ENCODE measurements around the gene PPP1R3G. TPM values are rescaled to one million over a fixed set of nuclear protein-coding genes. Genes with fewer than 3 reads are reported as not detected.

PPP1R3G gene
- total RNA-seq, 1 donor from 2014 or later, result 0.39 TPM

DNA sequence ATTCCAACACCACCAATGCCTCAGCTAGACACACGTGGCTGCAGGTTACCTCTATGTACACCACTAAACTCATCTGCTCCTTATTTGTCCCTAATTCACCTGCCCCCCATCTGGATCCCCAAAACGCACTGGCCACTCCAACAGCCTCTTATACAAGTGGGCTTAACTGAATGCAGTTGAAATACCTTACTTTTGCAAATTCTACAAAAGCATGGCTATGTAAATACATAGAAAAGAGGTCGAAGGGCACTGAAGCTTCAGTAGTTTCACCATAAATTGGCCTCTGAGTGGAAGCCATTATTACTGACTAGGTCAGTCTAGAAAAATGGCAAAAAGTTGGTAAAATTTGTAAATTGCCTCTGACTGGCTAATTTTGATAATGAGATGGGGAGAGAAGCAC is 11.1 kb upstream of the PPP1R3G start:
- Mint-ChIP-seq H3K9me3 (ENCODE audit: unreplicated experiment) (peaks cover 3% of the 10 kb centered on the region), H3K27ac (ENCODE audit: unreplicated experiment) (no peak overlapping the region), H3K36me3 (ENCODE audit: low read depth, unreplicated experiment) (no peaks in the 10 kb centered on the region), H3K4me1 (ENCODE audit: low read depth, unreplicated experiment) (no peaks in the 10 kb centered on the region), H3K27me3 (ENCODE audit: low read depth, unreplicated experiment) (peaks cover 2% of the 10 kb centered on the region), H3K4me3 (ENCODE audit: unreplicated experiment) (no peak overlapping the region)
- Histone ChIP-seq H3K36me3 (ENCODE audit: insufficient read depth, low read length) (no peaks in the 10 kb centered on the region), H3K4me1 (ENCODE audit: insufficient read depth, low read length) (no peaks in the 10 kb centered on the region), H3K9me3 (ENCODE audit: insufficient read depth, low read depth, low read length) (no peaks in the 10 kb centered on the region), H2AFZ (ENCODE audit: low read depth, low read length) (no peak overlapping the region), H3K27me3 (ENCODE audit: insufficient read depth, low read length) (no peaks in the 10 kb centered on the region), H4K20me1 (ENCODE audit: insufficient read depth, low read length) (no peaks in the 10 kb centered on the region), H3K27ac (ENCODE audit: low read depth, low read length) (no peak overlapping the region), H3K9ac (ENCODE audit: low read length) (no peak overlapping the region), H3K4me3 (ENCODE audit: insufficient read depth, low read depth, low read length) (no peak overlapping the region), H3K79me2 (ENCODE audit: insufficient read depth, low read length) (no peaks in the 10 kb centered on the region), H3K4me2 (ENCODE audit: low read length) (no peak overlapping the region)
- TF ChIP-seq, protein P1, sequence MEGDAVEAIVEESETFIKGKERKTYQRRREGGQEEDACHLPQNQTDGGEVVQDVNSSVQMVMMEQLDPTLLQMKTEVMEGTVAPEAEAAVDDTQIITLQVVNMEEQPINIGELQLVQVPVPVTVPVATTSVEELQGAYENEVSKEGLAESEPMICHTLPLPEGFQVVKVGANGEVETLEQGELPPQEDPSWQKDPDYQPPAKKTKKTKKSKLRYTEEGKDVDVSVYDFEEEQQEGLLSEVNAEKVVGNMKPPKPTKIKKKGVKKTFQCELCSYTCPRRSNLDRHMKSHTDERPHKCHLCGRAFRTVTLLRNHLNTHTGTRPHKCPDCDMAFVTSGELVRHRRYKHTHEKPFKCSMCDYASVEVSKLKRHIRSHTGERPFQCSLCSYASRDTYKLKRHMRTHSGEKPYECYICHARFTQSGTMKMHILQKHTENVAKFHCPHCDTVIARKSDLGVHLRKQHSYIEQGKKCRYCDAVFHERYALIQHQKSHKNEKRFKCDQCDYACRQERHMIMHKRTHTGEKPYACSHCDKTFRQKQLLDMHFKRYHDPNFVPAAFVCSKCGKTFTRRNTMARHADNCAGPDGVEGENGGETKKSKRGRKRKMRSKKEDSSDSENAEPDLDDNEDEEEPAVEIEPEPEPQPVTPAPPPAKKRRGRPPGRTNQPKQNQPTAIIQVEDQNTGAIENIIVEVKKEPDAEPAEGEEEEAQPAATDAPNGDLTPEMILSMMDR (IDR thresholded peaks at IDR 0.05; ENCODE audit: insufficient read depth, low read depth, low read length), result no peak
- no peak for TF ChIP-seq EZH2 (IDR thresholded peaks at IDR 0.05; ENCODE audit: insufficient read depth, low read length)
- DNase-seq (ENCODE audit: low read depth), result no peak
- FAIRE-seq, result no peak

DNA sequence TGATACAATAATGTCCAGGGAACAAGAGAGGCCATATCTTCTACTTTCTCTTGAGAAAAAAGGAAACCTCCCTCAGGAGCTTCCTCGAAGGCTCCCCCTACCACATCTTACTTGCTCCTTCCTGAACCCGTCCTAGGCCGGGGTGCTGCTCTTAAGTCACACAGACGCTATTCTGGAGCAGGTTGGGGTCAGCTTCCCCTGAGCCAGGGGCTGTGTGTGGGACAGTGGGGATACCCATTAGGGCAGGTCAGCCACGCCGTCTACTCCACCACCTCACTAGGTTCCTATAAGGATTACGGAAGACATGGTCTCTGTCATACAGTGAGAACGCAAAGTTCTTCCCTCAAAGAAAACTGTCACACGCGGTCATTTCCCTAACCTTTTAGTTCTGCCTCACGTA is 8.2 kb upstream of the PPP1R3G start:
- no peaks in the 10 kb centered on the region for H4K20me1 ChIP-seq (ENCODE audit: insufficient read depth, low read length)
- no peaks in the 10 kb centered on the region for H3K27me3 ChIP-seq (ENCODE audit: insufficient read depth, low read length)
- no peak overlapping the region for H3K9ac ChIP-seq (ENCODE audit: low read length)
- FAIRE-seq (no peak), DNase-seq (ENCODE audit: low read depth) (no peak)
- peaks cover 2% of the 10 kb centered on the region for H3K27me3 Mint-ChIP-seq (ENCODE audit: low read depth, unreplicated experiment)
- no peak overlapping the region for H3K4me2 ChIP-seq (ENCODE audit: low read length)
- no peak overlapping the region for H3K27ac Mint-ChIP-seq (ENCODE audit: unreplicated experiment)
- no peaks in the 10 kb centered on the region for H3K36me3 Mint-ChIP-seq (ENCODE audit: low read depth, unreplicated experiment)
- H3K79me2 ChIP-seq (ENCODE audit: insufficient read depth, low read length), result no peaks in the 10 kb centered on the region
- peaks cover 8% of the 10 kb centered on the region for H3K4me1 Mint-ChIP-seq (ENCODE audit: low read depth, unreplicated experiment)
- no peaks in the 10 kb centered on the region for H3K9me3 ChIP-seq (ENCODE audit: insufficient read depth, low read depth, low read length)
- peaks cover 6% of the 10 kb centered on the region for H3K9me3 Mint-ChIP-seq (ENCODE audit: unreplicated experiment)
- no peak overlapping the region for H3K27ac ChIP-seq (ENCODE audit: low read depth, low read length)
- no peak overlapping the region for H2AFZ ChIP-seq (ENCODE audit: low read depth, low read length)
- H3K36me3 ChIP-seq (ENCODE audit: insufficient read depth, low read length), result no peaks in the 10 kb centered on the region
- H3K4me3 Mint-ChIP-seq (ENCODE audit: unreplicated experiment), result no peak overlapping the region
- no peak overlapping the region for H3K4me3 ChIP-seq (ENCODE audit: insufficient read depth, low read depth, low read length)
- TF ChIP-seq EZH2 (IDR thresholded peaks at IDR 0.05; ENCODE audit: insufficient read depth, low read length), result no peak
- TF ChIP-seq, protein P1 (IDR thresholded peaks at IDR 0.05; ENCODE audit: insufficient read depth, low read depth, low read length), result no peak
- peaks cover 3% of the 10 kb centered on the region for H3K4me1 ChIP-seq (ENCODE audit: insufficient read depth, low read length)

DNA sequence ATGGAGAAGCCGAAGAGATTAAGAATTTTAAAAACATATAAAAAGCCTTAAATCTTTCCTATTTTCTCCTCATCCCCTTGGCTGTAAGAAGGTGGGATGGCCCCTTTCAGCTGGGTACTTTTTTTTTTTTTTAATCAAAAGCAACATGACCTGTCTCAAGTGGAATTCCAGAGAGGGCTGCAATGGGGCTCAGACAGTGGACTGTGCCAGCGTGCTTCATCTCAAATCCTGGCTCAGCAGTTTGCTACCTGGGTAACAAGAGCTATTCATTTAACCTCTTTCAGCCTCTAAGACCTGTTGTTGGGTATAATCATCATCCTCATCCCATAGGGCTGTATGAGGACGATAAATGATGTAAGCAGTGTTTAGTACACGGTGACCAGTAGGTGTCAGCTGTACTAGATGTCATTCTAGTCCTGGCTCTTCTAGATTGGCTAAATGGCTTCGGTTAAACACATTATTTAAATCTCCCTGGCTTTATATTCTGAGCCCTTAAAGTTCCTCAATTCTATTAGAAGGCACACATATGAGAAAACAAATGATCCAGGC is 6.9 kb upstream of the PPP1R3G start:
- H3K27me3 Mint-ChIP-seq (ENCODE audit: low read depth, unreplicated experiment), result peaks cover 2% of the 10 kb centered on the region
- H3K79me2 ChIP-seq (ENCODE audit: insufficient read depth, low read length), result no peaks in the 10 kb centered on the region
- no peaks in the 10 kb centered on the region for H3K27me3 ChIP-seq (ENCODE audit: insufficient read depth, low read length)
- no peak overlapping the region for H3K4me3 ChIP-seq (ENCODE audit: insufficient read depth, low read depth, low read length)
- no peak overlapping the region for H3K27ac ChIP-seq (ENCODE audit: low read depth, low read length)
- H3K4me1 ChIP-seq (ENCODE audit: insufficient read depth, low read length), result peaks cover 15% of the 10 kb centered on the region
- no peak overlapping the region for H3K4me2 ChIP-seq (ENCODE audit: low read length)
- no peaks in the 10 kb centered on the region for H3K9me3 ChIP-seq (ENCODE audit: insufficient read depth, low read depth, low read length)
- no peak overlapping the region for H2AFZ ChIP-seq (ENCODE audit: low read depth, low read length)
- DNase-seq (ENCODE audit: low read depth) (no peak), FAIRE-seq (no peak)
- no peak overlapping the region for H3K9ac ChIP-seq (ENCODE audit: low read length)
- TF ChIP-seq, protein P1 (IDR thresholded peaks at IDR 0.05; ENCODE audit: insufficient read depth, low read depth, low read length), result no peak
- no peak for TF ChIP-seq EZH2 (IDR thresholded peaks at IDR 0.05; ENCODE audit: insufficient read depth, low read length)
- H3K4me1 Mint-ChIP-seq (ENCODE audit: low read depth, unreplicated experiment), result peaks cover 16% of the 10 kb centered on the region
- H3K36me3 Mint-ChIP-seq (ENCODE audit: low read depth, unreplicated experiment), result no peaks in the 10 kb centered on the region
- no peaks in the 10 kb centered on the region for H4K20me1 ChIP-seq (ENCODE audit: insufficient read depth, low read length)
- H3K36me3 ChIP-seq (ENCODE audit: insufficient read depth, low read length), result no peaks in the 10 kb centered on the region
- no peak overlapping the region for H3K4me3 Mint-ChIP-seq (ENCODE audit: unreplicated experiment)
- no peak overlapping the region for H3K27ac Mint-ChIP-seq (ENCODE audit: unreplicated experiment)
- peaks cover 6% of the 10 kb centered on the region for H3K9me3 Mint-ChIP-seq (ENCODE audit: unreplicated experiment)

All from astrocyte (in vitro differentiated cells and primary cell).